Left ventricle myocardium inferior (tissue), 1 donor: ENCODE data around the gene ARHGAP10. TPM values are rescaled to one million over a fixed set of nuclear protein-coding genes. Genes with fewer than 3 reads are reported as not detected.

Experiments used
- DNase-seq: peaks from one replicate; pipeline ENCODE4 v3.0.0-alpha.2; 2020
- H3K27ac ChIP-seq: fragments of 200-600 bp; replicated peaks from 2 replicates; pipeline ENCODE4 v1.8.0; 2021
- H3K27me3 ChIP-seq: fragments of 200-600 bp; 2 replicates; pipeline ENCODE4 v1.8.0; 2021; ENCODE audit warnings: low read depth
- H3K36me3 ChIP-seq: fragments of 200-600 bp; 2 replicates; pipeline ENCODE4 v1.8.0; 2021
- H3K4me1 ChIP-seq: fragments of 200-600 bp; 2 replicates; pipeline ENCODE4 v1.8.0; 2021
- H3K4me3 ChIP-seq: fragments of 200-600 bp; 2 replicates; pipeline ENCODE4 v1.8.0; 2021; ENCODE audit warnings: mild to moderate bottlenecking, moderate library complexity
- H3K9me3 ChIP-seq: fragments of 200-600 bp; replicated peaks from 2 replicates; pipeline ENCODE4 v1.8.0; 2021
- CTCF ChIP-seq: fragments of 200-600 bp; IDR thresholded peaks from 2 replicates; pipeline ENCODE4 v1.8.0; 2021; ENCODE audit warnings: antibody characterized with exemption, mild to moderate bottlenecking, borderline replicate concordance
- intact Hi-C: fragments of 100-400 bp; cut with micrococcal nuclease; formaldehyde crosslinking; loops from one replicate; pipeline ENCODE4 v1.11.0; 2022
- total RNA-seq: library from RNA; stranded (reverse); fragmentation: NEBNext Ultra II Directional; extraction: Animal tissue kit (Norgen Biotek cat#: 25700); gene quantifications from one replicate; pipeline ENCODE4 v1.2.1, GENCODE V29; 2021
- donor health status: DM: no; HTN: yes; CAD: no; lungs with severe emphysema.

Gene ARHGAP10
- total RNA-seq, 1 donor from 2014 or later, result 59.7 TPM

DNA sequence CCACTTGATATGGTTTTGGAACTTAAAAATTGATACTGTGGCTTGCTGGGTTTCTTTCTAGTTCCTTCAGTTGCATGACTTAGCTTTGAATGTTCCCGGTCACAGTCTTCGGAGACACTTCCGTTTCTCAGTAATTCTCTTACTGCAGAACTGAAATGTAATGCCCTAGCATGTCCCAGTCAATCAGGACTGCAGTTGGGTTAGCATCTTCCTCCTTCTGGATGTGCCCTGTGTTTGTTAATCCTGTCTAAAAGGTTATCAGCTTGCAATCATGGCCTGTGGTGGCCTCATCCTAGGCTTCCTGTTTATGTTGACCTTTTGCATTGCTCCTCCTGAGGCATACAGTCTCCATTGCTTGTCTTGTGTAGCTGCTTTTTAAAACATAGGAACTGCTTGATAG lies 275.9 kb downstream of the ARHGAP10 start:
- Histone ChIP-seq H3K27me3 (no peaks in the 10 kb centered on the region), H3K27ac (peak overlapping the region; percentile 41), H3K4me3 (no peak overlapping the region), H3K36me3 (no peaks in the 10 kb centered on the region), H3K4me1 (peaks cover 49% of the 10 kb centered on the region), H3K9me3 (peaks cover 4% of the 10 kb centered on the region)
- TF ChIP-seq CTCF, result no peak
- intact Hi-C loops, result no loop called here
- DNase-seq, result no peak

GRCh38 chr4:148015058-148015457 lies 283.2 kb downstream of the ARHGAP10 start:
- TF ChIP-seq CTCF, result no peak
- Histone ChIP-seq H3K4me1 (peaks cover 44% of the 10 kb centered on the region), H3K4me3 (no peak overlapping the region), H3K36me3 (no peaks in the 10 kb centered on the region), H3K27ac (peak overlapping the region; percentile 21), H3K9me3 (peaks cover 4% of the 10 kb centered on the region), H3K27me3 (no peaks in the 10 kb centered on the region)
- intact Hi-C loops, result no loop called here
- DNase-seq, result no peak

DNA sequence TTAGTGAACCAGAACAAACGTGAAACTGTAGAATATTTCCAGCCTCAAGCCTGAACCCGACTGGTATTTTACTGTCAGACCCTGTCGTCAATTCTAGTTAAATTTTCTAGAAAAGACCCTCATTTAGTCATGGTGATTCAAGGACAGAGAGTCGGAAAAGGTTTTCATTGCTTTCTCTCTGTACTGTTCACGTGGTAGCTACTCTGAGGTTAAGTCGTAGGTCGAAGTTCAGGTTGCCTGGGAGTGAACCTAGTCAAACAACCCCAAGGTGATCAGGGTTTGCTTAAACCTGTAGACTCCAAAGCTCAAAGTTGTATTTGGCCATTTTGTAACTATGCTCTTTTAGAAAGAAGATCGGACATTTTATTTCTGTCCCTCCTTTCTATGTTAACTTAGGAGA lies 283.6 kb downstream of the ARHGAP10 start:
- intact Hi-C loops, result no loop called here
- Histone ChIP-seq H3K4me3 (no peak overlapping the region), H3K9me3 (peaks cover 4% of the 10 kb centered on the region), H3K27me3 (no peaks in the 10 kb centered on the region), H3K27ac (peak overlapping the region; percentile 21), H3K36me3 (no peaks in the 10 kb centered on the region), H3K4me1 (peaks cover 44% of the 10 kb centered on the region)
- DNase-seq, result no peak
- no peak for TF ChIP-seq CTCF

DNA sequence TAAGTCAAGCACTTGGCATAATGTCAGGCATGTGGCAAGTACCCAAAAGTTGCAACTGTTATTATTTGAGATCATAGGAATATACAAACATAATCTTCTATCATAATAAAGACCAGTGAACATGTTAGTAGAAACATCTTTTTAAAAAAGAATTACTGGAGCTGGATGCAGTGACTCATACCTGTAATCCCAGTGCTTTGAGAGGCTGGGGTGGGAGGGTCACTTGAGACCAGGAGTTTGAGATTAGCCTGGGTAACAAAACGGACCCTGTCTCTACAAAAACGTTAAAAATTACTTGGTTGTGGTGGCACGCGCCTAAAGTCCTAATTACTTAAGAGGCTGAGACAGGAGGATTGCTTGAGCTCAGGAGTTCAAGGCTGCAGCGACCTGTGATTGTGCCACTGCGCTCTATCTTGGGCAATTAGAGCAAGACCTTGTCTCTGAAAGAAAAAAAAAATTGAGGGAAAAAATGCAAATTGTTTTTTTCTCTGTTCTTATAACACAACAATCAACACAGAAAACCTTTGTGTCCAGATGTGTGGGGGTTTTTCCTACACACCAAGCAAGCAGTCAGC lies 284.3 kb downstream of the ARHGAP10 start:
- peaks cover 3% of the 10 kb centered on the region for H3K9me3 ChIP-seq
- no peaks in the 10 kb centered on the region for H3K36me3 ChIP-seq
- peak overlapping the region; percentile 66 for H3K27ac ChIP-seq
- no peak for DNase-seq
- intact Hi-C loops, result no loop called here
- no peak for TF ChIP-seq CTCF
- H3K4me1 ChIP-seq, result peaks cover 46% of the 10 kb centered on the region
- H3K27me3 ChIP-seq, result no peaks in the 10 kb centered on the region
- no peak overlapping the region for H3K4me3 ChIP-seq

- no peaks in the 10 kb centered on the region for H3K9me3 ChIP-seq
- H3K4me1 ChIP-seq, result peaks cover 63% of the 10 kb centered on the region
- TF ChIP-seq CTCF, result no peak
- H3K4me3 ChIP-seq, result no peak overlapping the region
- intact Hi-C loops, result no loop called here
- H3K27me3 ChIP-seq, result no peaks in the 10 kb centered on the region
- no peak for DNase-seq
- no peaks in the 10 kb centered on the region for H3K36me3 ChIP-seq
- H3K27ac ChIP-seq, result peak overlapping the region; percentile 66
Measured at GRCh38 chr4:148017801-148018200, 285.9 kb downstream of the ARHGAP10 start.
